Omental fat pad (tissue), 4 donors: ENCODE measurements around the gene KIF26B. TPM values are rescaled to one million over a fixed set of nuclear protein-coding genes. Genes with fewer than 3 reads are reported as not detected.

Experiments
- ATAC-seq: fragments of 150-250 bp; one replicate; pipeline ENCODE4 v1.9.1; 2016; ENCODE audit warnings: mild to moderate bottlenecking, moderate library complexity; ENCODE audit not compliant: low FRiP score
- DNase-seq: peaks from one replicate; pipeline ENCODE4 v3.0.0-alpha.2; 2019; ENCODE audit warnings: low spot score
- CTCF ChIP-seq, 3 donors: fragments of 450-650 bp; IDR thresholded peaks; one replicate each; pipeline ENCODE4 v1.5.1; 2016 to 2017; ENCODE audit warnings: antibody characterized with exemption in 3 of 3, mild to moderate bottlenecking in 3 of 3, moderate library complexity in 2 of 3
- total RNA-seq, 4 donors: library from RNA; depleted of rRNA; stranded (reverse); fragments of >200 nt; gene quantifications; one replicate each; pipeline ENCODE4 v1.1.0, GENCODE V29; 2016

KIF26B gene
- total RNA-seq, 4 donors from 2014 or later, result 0.13 to 0.96 (median 0.39) TPM

DNA sequence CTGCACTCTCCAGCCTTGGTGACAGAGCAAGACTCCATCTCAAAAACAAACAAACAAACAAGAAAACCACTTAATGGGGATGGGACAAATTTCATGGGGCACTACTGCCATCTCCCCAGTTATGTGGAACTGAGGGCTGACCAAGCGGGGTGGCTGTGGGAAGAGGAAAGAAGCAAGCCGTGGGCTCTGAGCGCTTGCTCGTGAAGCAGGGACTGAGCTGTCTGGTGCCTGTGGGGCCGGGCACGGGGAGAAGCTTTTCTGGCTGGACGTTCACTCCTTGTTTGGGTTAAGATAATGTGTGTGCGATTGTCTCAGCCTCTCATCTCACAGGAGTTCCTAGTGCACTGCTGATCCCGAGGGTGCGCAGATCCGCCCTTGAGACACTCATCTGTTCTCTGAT, 22.0 kb upstream of the KIF26B start:
- TF ChIP-seq CTCF (IDR thresholded peaks at IDR 0.05), result no peak
- DNase-seq (no peak), ATAC-seq (no peak)

- no peak for ATAC-seq
- no peak for TF ChIP-seq CTCF (IDR thresholded peaks at IDR 0.05)
- DNase-seq, result no peak
Observed at GRCh38 chr1:245133995-245134715, 20.6 kb upstream of the KIF26B start.

- ATAC-seq (no peak), DNase-seq (no peak)
- TF ChIP-seq CTCF (IDR thresholded peaks at IDR 0.05), result no peak
Observed at GRCh38 chr1:245142171-245142798, 12.5 kb upstream of the KIF26B start.

- DNase-seq, result no peak
- TF ChIP-seq CTCF (IDR thresholded peaks at IDR 0.05), result no peak
Observed at GRCh38 chr1:245142976-245143375, 11.8 kb upstream of the KIF26B start.

GRCh38 chr1:245143849-245144248, 10.9 kb upstream of the KIF26B start:
- ATAC-seq (no peak), DNase-seq (no peak)
- no peak for TF ChIP-seq CTCF (IDR thresholded peaks at IDR 0.05)

More at GRCh38 chr1:245142976-245143375, 11.8 kb upstream of the KIF26B start:
- no peak for ATAC-seq

DNA sequence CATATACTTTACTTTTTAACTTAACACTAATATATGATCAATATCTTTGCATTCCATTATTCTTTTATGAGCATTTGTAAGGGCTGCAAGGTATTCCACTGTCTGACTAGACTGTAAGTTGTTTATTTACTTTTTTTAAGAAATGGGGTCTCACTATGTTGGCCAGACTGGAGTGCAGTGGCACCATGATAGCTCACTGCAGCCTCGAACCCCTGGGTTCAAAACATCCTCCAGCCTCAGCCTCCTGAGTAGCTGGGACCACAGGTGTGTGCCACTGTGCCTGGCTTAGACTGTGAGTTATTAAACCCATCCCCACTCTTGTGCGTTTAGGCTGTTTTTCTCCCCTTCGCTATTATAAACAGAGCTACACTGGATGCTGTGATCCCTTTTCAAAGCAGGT, 6.7 kb upstream of the KIF26B start:
- TF ChIP-seq CTCF (IDR thresholded peaks at IDR 0.05), result no peak
- ATAC-seq, result no peak
- DNase-seq, result no peak

DNA sequence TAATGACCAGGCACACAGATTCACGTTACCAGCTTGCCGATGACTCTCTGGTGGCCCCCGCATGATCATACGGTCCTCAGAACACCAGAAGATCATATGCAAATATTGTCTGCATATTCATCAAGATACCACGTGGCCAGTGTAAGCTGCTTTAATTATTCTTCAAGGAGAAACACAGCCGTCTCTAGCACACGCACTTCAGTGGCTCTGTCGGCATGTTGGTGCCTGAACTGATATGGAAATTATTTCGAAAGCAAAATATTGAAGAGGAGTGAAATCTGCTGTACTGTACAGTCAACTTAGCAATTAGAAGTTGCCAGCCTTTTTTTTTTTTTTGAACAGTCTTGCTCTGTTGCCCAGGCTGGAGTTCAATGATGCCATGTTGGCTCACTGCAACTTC, 5.9 kb upstream of the KIF26B start:
- ATAC-seq (no peak), DNase-seq (no peak)
- no peak for TF ChIP-seq CTCF (IDR thresholded peaks at IDR 0.05)
